ENCODE measurements around the gene MKS1. TPM values are rescaled to one million over a fixed set of nuclear protein-coding genes. Genes with fewer than 3 reads are reported as not detected.
A peak's percentile ranks its signal among the peaks of the same experiment; 100 is the strongest.

MKS1 gene
- total and polyA plus RNA-seq, 2 donors (not counting 3 experiments of a cell fraction or from before 2014, with no cell fraction given), result 12.2 to 13.2 TPM

DNA sequence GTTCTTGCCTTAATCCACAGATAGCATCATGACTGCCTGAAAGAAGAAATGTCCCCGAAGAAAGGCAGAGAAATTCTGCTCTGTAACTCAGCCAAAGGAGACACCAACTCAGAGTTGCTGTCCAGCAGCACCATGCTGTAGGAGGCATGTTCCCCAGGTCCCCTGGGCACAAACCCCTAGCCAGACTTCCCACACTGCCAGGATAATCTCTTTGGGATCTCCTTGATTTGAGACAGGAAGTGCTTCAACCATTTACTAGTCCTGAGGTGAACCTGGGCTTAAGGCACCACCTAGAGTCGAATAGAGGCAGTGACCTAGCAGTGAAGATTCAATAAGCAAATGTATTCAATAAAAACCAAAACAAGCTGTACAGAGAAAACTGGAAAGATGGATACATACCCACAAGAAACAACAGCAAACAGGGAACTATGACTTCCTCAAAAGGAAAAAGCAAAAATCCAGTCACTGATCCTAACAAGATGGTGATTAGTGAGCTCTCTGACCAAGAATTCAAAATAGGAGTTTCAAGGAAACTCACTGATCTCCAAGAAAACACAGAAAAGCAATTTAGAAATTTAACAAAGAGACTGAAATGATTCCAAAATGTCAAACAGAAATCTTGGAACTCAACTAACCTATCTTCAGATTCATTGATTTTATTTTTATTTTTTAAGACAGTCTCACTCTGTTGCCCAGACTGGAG is 46.5 kb downstream of the MKS1 start:
- H3K4me3 ChIP-seq (replicated peaks in 1 of 3; ENCODE audit: insufficient read depth in 1 of 3, low read depth in 1 of 3, low read length in 3 of 3), result no peak overlapping the region
- FAIRE-seq (peak; percentile 18), DNase-seq (ENCODE audit: low read depth, low spot score) (no peak)
- H3K9me1 ChIP-seq (replicated peaks; ENCODE audit: control insufficient read depth, extremely low read depth, insufficient read depth, low read length), result no peaks in the 10 kb centered on the region
- H3K9me3 ChIP-seq (replicated peaks; ENCODE audit: control insufficient read depth, insufficient read depth, low read length), result no peaks in the 10 kb centered on the region
- dilution Hi-C loops (cut with MboI; ENCODE audit: extremely low pct_ligation_motif_present, low sequenced_read_pairs), result no loop called here
- no TSS peak for BruUV-seq (replicated peaks)
- H2AFZ ChIP-seq (ENCODE audit: low read depth, low read length), result no peak overlapping the region
- H3K36me3 ChIP-seq (ENCODE audit: control insufficient read depth in 2 of 2, extremely low read depth in 1 of 2, insufficient read depth in 2 of 2, low read length in 2 of 2), result no peaks in the 10 kb centered on the region
- H3K4me1 ChIP-seq (ENCODE audit: control insufficient read depth, extremely low read depth, insufficient read depth, low read length), result no peaks in the 10 kb centered on the region
- no peak overlapping the region for H3K9ac ChIP-seq (replicated peaks; ENCODE audit: extremely low read depth, insufficient read depth, low read length)
- H4K20me1 ChIP-seq (replicated peaks; ENCODE audit: control insufficient read depth, extremely low read depth, insufficient read depth, low read length), result no peaks in the 10 kb centered on the region
- no peak overlapping the region for H3K4me2 ChIP-seq (ENCODE audit: insufficient read depth, low read length)
- TF ChIP-seq, protein P1, sequence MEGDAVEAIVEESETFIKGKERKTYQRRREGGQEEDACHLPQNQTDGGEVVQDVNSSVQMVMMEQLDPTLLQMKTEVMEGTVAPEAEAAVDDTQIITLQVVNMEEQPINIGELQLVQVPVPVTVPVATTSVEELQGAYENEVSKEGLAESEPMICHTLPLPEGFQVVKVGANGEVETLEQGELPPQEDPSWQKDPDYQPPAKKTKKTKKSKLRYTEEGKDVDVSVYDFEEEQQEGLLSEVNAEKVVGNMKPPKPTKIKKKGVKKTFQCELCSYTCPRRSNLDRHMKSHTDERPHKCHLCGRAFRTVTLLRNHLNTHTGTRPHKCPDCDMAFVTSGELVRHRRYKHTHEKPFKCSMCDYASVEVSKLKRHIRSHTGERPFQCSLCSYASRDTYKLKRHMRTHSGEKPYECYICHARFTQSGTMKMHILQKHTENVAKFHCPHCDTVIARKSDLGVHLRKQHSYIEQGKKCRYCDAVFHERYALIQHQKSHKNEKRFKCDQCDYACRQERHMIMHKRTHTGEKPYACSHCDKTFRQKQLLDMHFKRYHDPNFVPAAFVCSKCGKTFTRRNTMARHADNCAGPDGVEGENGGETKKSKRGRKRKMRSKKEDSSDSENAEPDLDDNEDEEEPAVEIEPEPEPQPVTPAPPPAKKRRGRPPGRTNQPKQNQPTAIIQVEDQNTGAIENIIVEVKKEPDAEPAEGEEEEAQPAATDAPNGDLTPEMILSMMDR (IDR thresholded peaks at IDR 0.05; ENCODE audit: extremely low read depth in 1 of 2, insufficient read depth in 1 of 2, low read depth in 1 of 2, low read length in 2 of 2), result peak in 1 of 2 donors; percentile 11
- no peak for TF ChIP-seq JUN (IDR thresholded peaks at IDR 0.05; ENCODE audit: borderline replicate concordance, insufficient read depth, insufficient read length, low read depth)
- intact Hi-C loops (cut with micrococcal nuclease), result no loop called here
- POLR2A ChIA-PET, result no interaction called here
- H3K79me2 ChIP-seq (ENCODE audit: control insufficient read depth, insufficient read depth, low read length), result no peaks in the 10 kb centered on the region
- CTCF ChIA-PET, result interaction anchor here (0.7 to 1.0 kb wide), 2 partner anchors 51 to 317 kb away, joined by 3 read pairs; no protein-coding TSS in a partner anchor
- no peaks in the 10 kb centered on the region for H3K27me3 ChIP-seq (ENCODE audit: control insufficient read depth in 2 of 2, insufficient read depth in 2 of 2, low read length in 2 of 2)
- H3K27ac ChIP-seq (ENCODE audit: insufficient read depth, low read depth, low read length), result no peak overlapping the region

DNA sequence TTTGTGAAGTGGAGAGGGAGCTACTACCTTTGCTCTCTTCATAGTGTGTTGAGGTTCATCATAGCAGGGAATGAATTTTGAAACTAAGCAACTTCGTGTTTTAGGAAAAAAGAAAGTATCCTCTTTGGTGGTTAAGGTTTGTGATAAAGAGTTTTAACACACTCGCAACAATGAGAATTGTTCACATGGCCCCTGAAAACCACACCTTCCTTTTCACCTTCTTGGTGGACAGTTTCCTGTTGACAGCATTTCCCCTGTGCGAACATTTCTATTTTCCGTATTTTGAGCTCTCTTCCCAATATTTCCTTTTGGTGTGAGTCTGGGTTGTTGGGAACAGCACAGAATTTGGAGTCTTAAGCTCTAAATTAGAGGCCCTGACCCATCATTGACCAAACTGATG is 48.4 kb downstream of the MKS1 start:
- ChIA-PET POLR2A (no interaction called here), CTCF (no interaction called here)
- H2AFZ ChIP-seq (ENCODE audit: low read depth, low read length), result no peak overlapping the region
- no peak overlapping the region for H3K4me3 ChIP-seq (replicated peaks in 1 of 3; ENCODE audit: insufficient read depth in 1 of 3, low read depth in 1 of 3, low read length in 3 of 3)
- TF ChIP-seq FOS (IDR thresholded peaks at IDR 0.05; ENCODE audit: borderline replicate concordance, insufficient read depth, low read length) (no peak), EZH2 (IDR thresholded peaks at IDR 0.05; ENCODE audit: borderline replicate concordance, low read depth, low read length, severe bottlenecking) (no peak), GATA2 (IDR thresholded peaks at IDR 0.05; ENCODE audit: insufficient read depth, insufficient read length, low read depth, low read length) (no peak), POLR2AphosphoS5 (IDR thresholded peaks at IDR 0.05; ENCODE audit: insufficient read depth, low read depth, low read length) (no peak), POLR2A (IDR thresholded peaks at IDR 0.05; ENCODE audit: low read depth, low read length) (no peak), MYC (IDR thresholded peaks at IDR 0.05; ENCODE audit: low read depth, low read length) (no peak)
- TF ChIP-seq, protein P1 (IDR thresholded peaks at IDR 0.05; ENCODE audit: extremely low read depth in 1 of 2, insufficient read depth in 1 of 2, low read depth in 1 of 2, low read length in 2 of 2), result no peak
- TF ChIP-seq, protein P2, sequence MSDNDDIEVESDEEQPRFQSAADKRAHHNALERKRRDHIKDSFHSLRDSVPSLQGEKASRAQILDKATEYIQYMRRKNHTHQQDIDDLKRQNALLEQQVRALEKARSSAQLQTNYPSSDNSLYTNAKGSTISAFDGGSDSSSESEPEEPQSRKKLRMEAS (IDR thresholded peaks at IDR 0.05; ENCODE audit: insufficient read depth, insufficient read length), result no peak
- H3K79me2 ChIP-seq (ENCODE audit: control insufficient read depth, insufficient read depth, low read length), result no peaks in the 10 kb centered on the region
- H3K9ac ChIP-seq (replicated peaks; ENCODE audit: extremely low read depth, insufficient read depth, low read length), result no peak overlapping the region
- intact Hi-C loops (cut with micrococcal nuclease), result no loop called here
- FAIRE-seq (no peak), DNase-seq (ENCODE audit: low read depth, low spot score) (no peak)
- H3K27ac ChIP-seq (ENCODE audit: insufficient read depth, low read depth, low read length), result no peak overlapping the region
- H3K27me3 ChIP-seq (ENCODE audit: control insufficient read depth in 2 of 2, insufficient read depth in 2 of 2, low read length in 2 of 2), result no peaks in the 10 kb centered on the region
- BruUV-seq (replicated peaks), result no TSS peak
- no peaks in the 10 kb centered on the region for H3K9me1 ChIP-seq (replicated peaks; ENCODE audit: control insufficient read depth, extremely low read depth, insufficient read depth, low read length)
- no peaks in the 10 kb centered on the region for H4K20me1 ChIP-seq (replicated peaks; ENCODE audit: control insufficient read depth, extremely low read depth, insufficient read depth, low read length)
- H3K4me2 ChIP-seq (ENCODE audit: insufficient read depth, low read length), result no peak overlapping the region
- no peaks in the 10 kb centered on the region for H3K9me3 ChIP-seq (replicated peaks; ENCODE audit: control insufficient read depth, insufficient read depth, low read length)
- H3K4me1 ChIP-seq (ENCODE audit: control insufficient read depth, extremely low read depth, insufficient read depth, low read length), result no peaks in the 10 kb centered on the region
- dilution Hi-C loops (cut with MboI; ENCODE audit: extremely low pct_ligation_motif_present, low sequenced_read_pairs), result no loop called here
- no peaks in the 10 kb centered on the region for H3K36me3 ChIP-seq (ENCODE audit: control insufficient read depth in 2 of 2, extremely low read depth in 1 of 2, insufficient read depth in 2 of 2, low read length in 2 of 2)
